ENCODE data around the gene SACM1L.

Gene SACM1L

GRCh38 chr3:45700570-45701073 is 11.4 kb downstream of the SACM1L start:
- no peaks in the 10 kb centered on the region for H3K27me3 Mint-ChIP-seq
- peaks cover 80% of the 10 kb centered on the region for H3K4me1 Mint-ChIP-seq (ENCODE audit: low read depth)
- no peak overlapping the region for H3K27ac Mint-ChIP-seq
- peaks cover 58% of the 10 kb centered on the region for H3K36me3 Mint-ChIP-seq (ENCODE audit: low read depth)
- H3K9me3 Mint-ChIP-seq = no peaks in the 10 kb centered on the region
- no peak overlapping the region for H3K4me3 Mint-ChIP-seq

GRCh38 chr3:45701172-45701867 is 12.1 kb downstream of the SACM1L start:
- H3K4me1 Mint-ChIP-seq (ENCODE audit: low read depth) = peaks cover 80% of the 10 kb centered on the region
- H3K27ac Mint-ChIP-seq = no peak overlapping the region
- H3K27me3 Mint-ChIP-seq = no peaks in the 10 kb centered on the region
- no peaks in the 10 kb centered on the region for H3K9me3 Mint-ChIP-seq
- H3K36me3 Mint-ChIP-seq (ENCODE audit: low read depth) = peaks cover 59% of the 10 kb centered on the region
- no peak overlapping the region for H3K4me3 Mint-ChIP-seq

GRCh38 chr3:45704301-45704943 is 15.2 kb downstream of the SACM1L start:
- peaks cover 61% of the 10 kb centered on the region for H3K4me1 Mint-ChIP-seq (ENCODE audit: low read depth)
- no peak overlapping the region for H3K4me3 Mint-ChIP-seq
- peak overlapping the region; percentile 43 for H3K27ac Mint-ChIP-seq
- peaks cover 64% of the 10 kb centered on the region for H3K36me3 Mint-ChIP-seq (ENCODE audit: low read depth)
- no peaks in the 10 kb centered on the region for H3K27me3 Mint-ChIP-seq
- no peaks in the 10 kb centered on the region for H3K9me3 Mint-ChIP-seq

- peaks cover 66% of the 10 kb centered on the region for H3K36me3 Mint-ChIP-seq (ENCODE audit: low read depth)
- H3K9me3 Mint-ChIP-seq = no peaks in the 10 kb centered on the region
- peaks cover 55% of the 10 kb centered on the region for H3K4me1 Mint-ChIP-seq (ENCODE audit: low read depth)
- H3K27ac Mint-ChIP-seq = peak overlapping the region; percentile 81
- no peaks in the 10 kb centered on the region for H3K27me3 Mint-ChIP-seq
- no peak overlapping the region for H3K4me3 Mint-ChIP-seq
Measured at GRCh38 chr3:45705839-45706808, 16.9 kb downstream of the SACM1L start.

- Mint-ChIP-seq H3K4me1 (ENCODE audit: low read depth) (peaks cover 21% of the 10 kb centered on the region), H3K9me3 (no peaks in the 10 kb centered on the region), H3K4me3 (no peak overlapping the region), H3K36me3 (ENCODE audit: low read depth) (peaks cover 73% of the 10 kb centered on the region), H3K27me3 (no peaks in the 10 kb centered on the region), H3K27ac (no peak overlapping the region)
Measured at GRCh38 chr3:45711931-45712330, 22.7 kb downstream of the SACM1L start.

GRCh38 chr3:45712434-45713110 is 23.4 kb downstream of the SACM1L start:
- Mint-ChIP-seq H3K4me1 (ENCODE audit: low read depth) (peaks cover 27% of the 10 kb centered on the region), H3K27ac (peak overlapping the region; percentile 6), H3K36me3 (ENCODE audit: low read depth) (peaks cover 73% of the 10 kb centered on the region), H3K27me3 (no peaks in the 10 kb centered on the region), H3K9me3 (no peaks in the 10 kb centered on the region), H3K4me3 (no peak overlapping the region)

- Mint-ChIP-seq H3K9me3 (no peaks in the 10 kb centered on the region), H3K27me3 (no peaks in the 10 kb centered on the region), H3K4me1 (ENCODE audit: low read depth) (peaks cover 29% of the 10 kb centered on the region), H3K4me3 (no peak overlapping the region), H3K36me3 (ENCODE audit: low read depth) (peaks cover 72% of the 10 kb centered on the region), H3K27ac (peak overlapping the region; percentile 63)
Measured at GRCh38 chr3:45715945-45716344, 26.7 kb downstream of the SACM1L start.

- H3K4me3 Mint-ChIP-seq = no peak overlapping the region
- peaks cover 26% of the 10 kb centered on the region for H3K4me1 Mint-ChIP-seq (ENCODE audit: low read depth)
- peak overlapping the region; percentile 63 for H3K27ac Mint-ChIP-seq
- peaks cover 65% of the 10 kb centered on the region for H3K36me3 Mint-ChIP-seq (ENCODE audit: low read depth)
- H3K27me3 Mint-ChIP-seq = no peaks in the 10 kb centered on the region
- H3K9me3 Mint-ChIP-seq = no peaks in the 10 kb centered on the region
Measured at GRCh38 chr3:45716790-45717336, 27.7 kb downstream of the SACM1L start.

- Mint-ChIP-seq H3K4me3 (no peak overlapping the region), H3K36me3 (ENCODE audit: low read depth) (peaks cover 73% of the 10 kb centered on the region), H3K27ac (no peak overlapping the region), H3K27me3 (no peaks in the 10 kb centered on the region), H3K9me3 (no peaks in the 10 kb centered on the region), H3K4me1 (ENCODE audit: low read depth) (peaks cover 26% of the 10 kb centered on the region)
Measured at GRCh38 chr3:45719655-45720487, 30.7 kb downstream of the SACM1L start.

GRCh38 chr3:45724911-45725310 is 35.7 kb downstream of the SACM1L start:
- Mint-ChIP-seq H3K4me3 (no peak overlapping the region), H3K9me3 (no peaks in the 10 kb centered on the region), H3K27ac (no peak overlapping the region), H3K27me3 (no peaks in the 10 kb centered on the region), H3K36me3 (ENCODE audit: low read depth) (peaks cover 82% of the 10 kb centered on the region), H3K4me1 (ENCODE audit: low read depth) (peaks cover 24% of the 10 kb centered on the region)

- Mint-ChIP-seq H3K27ac (no peak overlapping the region), H3K4me1 (ENCODE audit: low read depth) (peaks cover 32% of the 10 kb centered on the region)
Measured at GRCh38 chr3:45729614-45730013, 40.4 kb downstream of the SACM1L start.

GRCh38 chr3:45730409-45731154 is 41.4 kb downstream of the SACM1L start:
- Mint-ChIP-seq H3K4me1 (ENCODE audit: low read depth) (peaks cover 36% of the 10 kb centered on the region), H3K36me3 (ENCODE audit: low read depth) (peaks cover 84% of the 10 kb centered on the region), H3K27ac (no peak overlapping the region), H3K4me3 (no peak overlapping the region), H3K27me3 (no peaks in the 10 kb centered on the region), H3K9me3 (no peaks in the 10 kb centered on the region)

More at GRCh38 chr3:45729614-45730013, 40.4 kb downstream of the SACM1L start:
- no peaks in the 10 kb centered on the region for H3K27me3 Mint-ChIP-seq
- no peaks in the 10 kb centered on the region for H3K9me3 Mint-ChIP-seq
- no peak overlapping the region for H3K4me3 Mint-ChIP-seq
- H3K36me3 Mint-ChIP-seq (ENCODE audit: low read depth) = peaks cover 84% of the 10 kb centered on the region

GRCh38 chr3:45736707-45737106 is 47.5 kb downstream of the SACM1L start:
- Mint-ChIP-seq H3K27me3 (no peaks in the 10 kb centered on the region), H3K4me1 (ENCODE audit: low read depth) (peaks cover 39% of the 10 kb centered on the region), H3K27ac (peak overlapping the region; percentile 32), H3K4me3 (no peak overlapping the region), H3K9me3 (no peaks in the 10 kb centered on the region), H3K36me3 (ENCODE audit: low read depth) (peaks cover 85% of the 10 kb centered on the region)

Measured in stimulated activated naive CD8-positive, alpha-beta T cell treated with anti-CD3 and anti-CD28 coated beads, Interleukin-15, Interleukin-2, amounts not matched to agents 100 ng/mL and 50 ng/mL, for 24 hours (primary cell).